HTR-8/SVneo (cell line): Measurements from ENCODE around the gene DCDC2C.

Experiments
- DNase-seq: peaks from one replicate; pipeline ENCODE4 v3.0.0; 2011; ENCODE audit warnings: low spot score, mixed read lengths; ENCODE audit not compliant: insufficient read length
- FAIRE-seq: peaks from 2 replicates; lab custom pipeline; 2011; peaks lifted over from hg19 to GRCh38; lab: Jason Lieb, UNC

The DCDC2C gene

GRCh38 chr2:3670941-3671340, 32.4 kb upstream of the DCDC2C start:
- DNase-seq = no peak
- no peak for FAIRE-seq

GRCh38 chr2:3672861-3673678, 30.3 kb upstream of the DCDC2C start:
- DNase-seq (no peak), FAIRE-seq (no peak)

GRCh38 chr2:3674066-3674845, 29.1 kb upstream of the DCDC2C start:
- DNase-seq (no peak), FAIRE-seq (no peak)

- DNase-seq (no peak), FAIRE-seq (no peak)
These were observed 27.7 kb upstream of the DCDC2C start for GRCh38 chr2:3675687-3676086.

GRCh38 chr2:3677436-3677835, 25.9 kb upstream of the DCDC2C start:
- DNase-seq (no peak), FAIRE-seq (no peak)

GRCh38 chr2:3678212-3678611, 25.2 kb upstream of the DCDC2C start:
- DNase-seq = no peak
- FAIRE-seq = no peak

- no peak for FAIRE-seq
- no peak for DNase-seq
These were observed 24.2 kb upstream of the DCDC2C start for GRCh38 chr2:3679180-3679579.

GRCh38 chr2:3679616-3680393, 23.6 kb upstream of the DCDC2C start:
- no peak for FAIRE-seq
- no peak for DNase-seq

GRCh38 chr2:3680548-3681345, 22.6 kb upstream of the DCDC2C start:
- FAIRE-seq (no peak), DNase-seq (no peak)

GRCh38 chr2:3681625-3682024, 21.8 kb upstream of the DCDC2C start:
- no peak for DNase-seq
- FAIRE-seq = no peak

GRCh38 chr2:3682811-3683210, 20.6 kb upstream of the DCDC2C start:
- DNase-seq = no peak
- no peak for FAIRE-seq

GRCh38 chr2:3683748-3684454, 19.5 kb upstream of the DCDC2C start:
- peak; percentile 54 for FAIRE-seq

GRCh38 chr2:3689998-3690748, 13.2 kb upstream of the DCDC2C start:
- no peak for DNase-seq
- FAIRE-seq = no peak

More at GRCh38 chr2:3683748-3684454, 19.5 kb upstream of the DCDC2C start:
- DNase-seq = no peak

- DNase-seq (no peak), FAIRE-seq (no peak)
These were observed 11.0 kb upstream of the DCDC2C start for GRCh38 chr2:3692375-3692774.

- DNase-seq (no peak), FAIRE-seq (no peak)
These were observed 6.8 kb upstream of the DCDC2C start for GRCh38 chr2:3696545-3696944.

- FAIRE-seq = no peak
- no peak for DNase-seq
These were observed 2.3 kb upstream of the DCDC2C start for GRCh38 chr2:3701071-3701470.

- DNase-seq = no peak
- no peak for FAIRE-seq
These were observed 481 bp downstream of the DCDC2C start for GRCh38 chr2:3703757-3704355.

- DNase-seq (no peak), FAIRE-seq (no peak)
These were observed 1.3 kb downstream of the DCDC2C start for GRCh38 chr2:3704692-3705091.
